ENCODE data around the gene L3MBTL4.

Gene L3MBTL4

GRCh38 chr18:5992381-5992780 lies 422.3 kb downstream of the L3MBTL4 start:
- no peak for ATAC-seq
- TF ChIP-seq BACH2 (CRISPR knock-in tag; IDR thresholded peaks at IDR 0.05; ENCODE audit: borderline replicate concordance) (no peak), ZFP30 (CRISPR knock-in tag; IDR thresholded peaks at IDR 0.05) (no peak), OSR1 (CRISPR knock-in tag; IDR thresholded peaks at IDR 0.05) (no peak), ISL1 (CRISPR knock-in tag; IDR thresholded peaks at IDR 0.05) (no peak)
- TF ChIP-seq, protein P1, sequence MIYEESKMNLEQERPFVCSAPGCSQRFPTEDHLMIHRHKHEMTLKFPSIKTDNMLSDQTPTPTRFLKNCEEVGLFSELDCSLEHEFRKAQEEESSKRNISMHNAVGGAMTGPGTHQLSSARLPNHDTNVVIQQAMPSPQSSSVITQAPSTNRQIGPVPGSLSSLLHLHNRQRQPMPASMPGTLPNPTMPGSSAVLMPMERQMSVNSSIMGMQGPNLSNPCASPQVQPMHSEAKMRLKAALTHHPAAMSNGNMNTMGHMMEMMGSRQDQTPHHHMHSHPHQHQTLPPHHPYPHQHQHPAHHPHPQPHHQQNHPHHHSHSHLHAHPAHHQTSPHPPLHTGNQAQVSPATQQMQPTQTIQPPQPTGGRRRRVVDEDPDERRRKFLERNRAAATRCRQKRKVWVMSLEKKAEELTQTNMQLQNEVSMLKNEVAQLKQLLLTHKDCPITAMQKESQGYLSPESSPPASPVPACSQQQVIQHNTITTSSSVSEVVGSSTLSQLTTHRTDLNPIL (CRISPR knock-in tag; IDR thresholded peaks at IDR 0.05; ENCODE audit: low read depth) = no peak

GRCh38 chr18:5987249-5987648 lies 427.5 kb downstream of the L3MBTL4 start:
- TF ChIP-seq TCF4 (CRISPR knock-in tag; IDR thresholded peaks at IDR 0.05; ENCODE audit: borderline replicate concordance) (no peak), ZNF8 (CRISPR knock-in tag; IDR thresholded peaks at IDR 0.05) (no peak), ZFP3 (CRISPR knock-in tag; IDR thresholded peaks at IDR 0.05) (no peak), ZC3H10 (CRISPR knock-in tag; IDR thresholded peaks at IDR 0.05) (no peak), TSHZ2 (CRISPR knock-in tag; IDR thresholded peaks at IDR 0.05) (no peak), PPARA (CRISPR knock-in tag; IDR thresholded peaks at IDR 0.05; ENCODE audit: borderline replicate concordance) (no peak), ESRRG (CRISPR knock-in tag; IDR thresholded peaks at IDR 0.05) (no peak), ZFP30 (CRISPR knock-in tag; IDR thresholded peaks at IDR 0.05) (no peak), ARNTL (CRISPR knock-in tag; IDR thresholded peaks at IDR 0.05; ENCODE audit: borderline replicate concordance, low read depth) (no peak), BACH2 (CRISPR knock-in tag; IDR thresholded peaks at IDR 0.05; ENCODE audit: borderline replicate concordance) (no peak), ISL1 (CRISPR knock-in tag; IDR thresholded peaks at IDR 0.05) (no peak), SNAI2 (CRISPR knock-in tag; IDR thresholded peaks at IDR 0.05) (no peak), GLIS3 (CRISPR knock-in tag; IDR thresholded peaks at IDR 0.05) (no peak), ZNF565 (CRISPR knock-in tag; conservative IDR thresholded peaks at IDR 0.05; ENCODE audit: low read depth) (no peak), CSDC2 (CRISPR knock-in tag; IDR thresholded peaks at IDR 0.05) (no peak), ZNF70 (CRISPR knock-in tag; IDR thresholded peaks at IDR 0.05) (no peak)
- TF ChIP-seq, protein P1 (CRISPR knock-in tag; IDR thresholded peaks at IDR 0.05; ENCODE audit: low read depth) = no peak
- TF ChIP-seq, protein P2, sequence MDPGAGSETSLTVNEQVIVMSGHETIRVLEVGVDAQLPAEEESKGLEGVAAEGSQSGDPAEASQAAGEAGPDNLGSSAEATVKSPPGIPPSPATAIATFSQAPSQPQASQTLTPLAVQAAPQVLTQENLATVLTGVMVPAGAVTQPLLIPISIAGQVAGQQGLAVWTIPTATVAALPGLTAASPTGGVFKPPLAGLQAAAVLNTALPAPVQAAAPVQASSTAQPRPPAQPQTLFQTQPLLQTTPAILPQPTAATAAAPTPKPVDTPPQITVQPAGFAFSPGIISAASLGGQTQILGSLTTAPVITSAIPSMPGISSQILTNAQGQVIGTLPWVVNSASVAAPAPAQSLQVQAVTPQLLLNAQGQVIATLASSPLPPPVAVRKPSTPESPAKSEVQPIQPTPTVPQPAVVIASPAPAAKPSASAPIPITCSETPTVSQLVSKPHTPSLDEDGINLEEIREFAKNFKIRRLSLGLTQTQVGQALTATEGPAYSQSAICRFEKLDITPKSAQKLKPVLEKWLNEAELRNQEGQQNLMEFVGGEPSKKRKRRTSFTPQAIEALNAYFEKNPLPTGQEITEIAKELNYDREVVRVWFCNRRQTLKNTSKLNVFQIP (CRISPR knock-in tag; IDR thresholded peaks at IDR 0.05; ENCODE audit: borderline replicate concordance, low read depth) = no peak
- TF ChIP-seq, protein P3, sequence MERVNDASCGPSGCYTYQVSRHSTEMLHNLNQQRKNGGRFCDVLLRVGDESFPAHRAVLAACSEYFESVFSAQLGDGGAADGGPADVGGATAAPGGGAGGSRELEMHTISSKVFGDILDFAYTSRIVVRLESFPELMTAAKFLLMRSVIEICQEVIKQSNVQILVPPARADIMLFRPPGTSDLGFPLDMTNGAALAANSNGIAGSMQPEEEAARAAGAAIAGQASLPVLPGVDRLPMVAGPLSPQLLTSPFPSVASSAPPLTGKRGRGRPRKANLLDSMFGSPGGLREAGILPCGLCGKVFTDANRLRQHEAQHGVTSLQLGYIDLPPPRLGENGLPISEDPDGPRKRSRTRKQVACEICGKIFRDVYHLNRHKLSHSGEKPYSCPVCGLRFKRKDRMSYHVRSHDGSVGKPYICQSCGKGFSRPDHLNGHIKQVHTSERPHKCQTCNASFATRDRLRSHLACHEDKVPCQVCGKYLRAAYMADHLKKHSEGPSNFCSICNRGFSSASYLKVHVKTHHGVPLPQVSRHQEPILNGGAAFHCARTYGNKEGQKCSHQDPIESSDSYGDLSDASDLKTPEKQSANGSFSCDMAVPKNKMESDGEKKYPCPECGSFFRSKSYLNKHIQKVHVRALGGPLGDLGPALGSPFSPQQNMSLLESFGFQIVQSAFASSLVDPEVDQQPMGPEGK (CRISPR knock-in tag; IDR thresholded peaks at IDR 0.05; ENCODE audit: borderline replicate concordance) = no peak
- no peak for ATAC-seq

GRCh38 chr18:5986257-5986931 lies 428.3 kb downstream of the L3MBTL4 start:
- 0 out of 2 replicates have a peak, but pooled peaks have one; percentile 15 for TF ChIP-seq ZFP30 (CRISPR knock-in tag; IDR thresholded peaks at IDR 0.05)
- no peak for TF ChIP-seq ZNF8 (CRISPR knock-in tag; IDR thresholded peaks at IDR 0.05)
- ATAC-seq = no peak
